Natural killer cell (primary cell): ENCODE results near the gene ABHD2. TPM values are rescaled to one million over a fixed set of nuclear protein-coding genes. Genes with fewer than 3 reads are reported as not detected.

Experiments used
- ATAC-seq, 3 donors: fragments of 150-1000 bp in 2 of 3; fragments of 200-7000 bp in 1 of 3; cut with Tn5 transposase; 1 replicate in 1 of 3; 2 replicates in 2 of 3; pipeline ENCODE4 v1.10.0; 2021; ENCODE audit warnings: mild to moderate bottlenecking in 2 of 3, moderate library complexity in 2 of 3
- DNase-seq, 2 donors: peaks; one replicate each; pipeline versions ENCODE4 v3.0.0 to v3.0.0-alpha.2; 2013 to 2021; ENCODE audit warnings: mixed read lengths in 1 of 2
- H3K27ac ChIP-seq: one replicate; pipeline ENCODE4 v1.5.1; 2013; ENCODE audit warnings: mild to moderate bottlenecking, low read length
- H3K27me3 ChIP-seq: one replicate; pipeline ENCODE4 v1.6.1; 2013; ENCODE audit warnings: low read length; ENCODE audit not compliant: control insufficient read depth, insufficient read depth
- H3K36me3 ChIP-seq: one replicate; pipeline ENCODE4 v1.6.1; 2013; ENCODE audit warnings: low read length; ENCODE audit not compliant: control insufficient read depth, insufficient read depth
- H3K4me1 ChIP-seq: one replicate; pipeline ENCODE4 v1.6.1; 2013; ENCODE audit warnings: low read length; ENCODE audit not compliant: control insufficient read depth, insufficient read depth
- H3K4me3 ChIP-seq: one replicate; pipeline ENCODE4 v1.5.1; 2013; ENCODE audit warnings: low read length
- H3K9me3 ChIP-seq: one replicate; pipeline ENCODE4 v1.6.1; 2013; ENCODE audit warnings: low read length; ENCODE audit not compliant: control insufficient read depth, insufficient read depth
- H3K27ac Mint-ChIP-seq, 2 donors: one replicate each; pipeline ENCODE4 v1.8.0; 2022; ENCODE audit warnings: mild to moderate bottlenecking in 2 of 2, mixed read lengths in 2 of 2, moderate library complexity in 1 of 2
- H3K27me3 Mint-ChIP-seq, 2 donors: one replicate each; pipeline ENCODE4 v1.8.0; 2022; ENCODE audit warnings: low read depth in 2 of 2, mixed read lengths in 2 of 2
- H3K36me3 Mint-ChIP-seq: one replicate; pipeline ENCODE4 v1.8.0; 2022; ENCODE audit warnings: mixed read lengths
- H3K4me1 Mint-ChIP-seq, 2 donors: one replicate each; pipeline ENCODE4 v1.8.0; 2022; ENCODE audit warnings: mixed read lengths in 2 of 2
- H3K4me3 Mint-ChIP-seq: one replicate; pipeline ENCODE4 v1.8.0; 2022; ENCODE audit warnings: mild to moderate bottlenecking, moderate library complexity, mixed read lengths
- H3K9me3 Mint-ChIP-seq, 2 donors: one replicate each; pipeline ENCODE4 v1.8.0; 2022; ENCODE audit warnings: mixed read lengths in 2 of 2
- CTCF ChIP-seq: fragments of 200-600 bp; IDR thresholded peaks from one replicate; pipeline ENCODE4 v1.8.0; 2022; ENCODE audit warnings: antibody characterized with exemption
- WGBS: methylation state at CpG from one replicate; pipeline ENCODE4 v1.1.7; 2013; ENCODE audit warnings: missing lambda C conversion rate; ENCODE audit not compliant: insufficient coverage; 5-methylcytosine and 5-hydroxymethylcytosine counted together
- intact Hi-C: fragments of 100-400 bp; cut with micrococcal nuclease; formaldehyde crosslinking; loops from one replicate; pipeline ENCODE4 v1.14.2; 2022
- total RNA-seq, 4 donors: library from RNA; stranded (reverse); fragments of 120-200 nt in 1 of 4; gene quantifications; one replicate each; pipeline versions ENCODE4 v1.2.3 to v1.2.4, GENCODE V29; 2013 to 2022

ABHD2 gene
- total RNA-seq, 3 donors from 2014 or later (not counting 1 experiment from before 2014, with no cell fraction given) = 187 to 236 (median 191) TPM

- Mint-ChIP-seq H3K4me3 (no peak overlapping the region), H3K27me3 (no peaks in the 10 kb centered on the region), H3K4me1 (peaks cover 7 to 10% of the 10 kb centered on the region in 2 donors), H3K9me3 (no peaks in the 10 kb centered on the region), H3K27ac (no peak overlapping the region), H3K36me3 (no peaks in the 10 kb centered on the region)
- Histone ChIP-seq H3K27me3 (no peaks in the 10 kb centered on the region), H3K27ac (no peak overlapping the region), H3K4me1 (peaks cover 8% of the 10 kb centered on the region), H3K36me3 (no peaks in the 10 kb centered on the region), H3K4me3 (no peak overlapping the region), H3K9me3 (no peaks in the 10 kb centered on the region)
- DNase-seq (no peak), ATAC-seq (no peak)
- no peak for TF ChIP-seq CTCF
- intact Hi-C loops = no loop called here
- 85% methylated on average over 5 of the region's 5 CpGs for WGBS
Measured at GRCh38 chr15:89058876-89059405, 29.3 kb upstream of the ABHD2 start.

- no peak for DNase-seq
- H3K36me3 Mint-ChIP-seq = peaks cover 23% of the 10 kb centered on the region
- intact Hi-C loops = no loop called here
- Histone ChIP-seq H3K27ac (no peak overlapping the region), H3K9me3 (peaks cover 25% of the 10 kb centered on the region), H3K36me3 (no peaks in the 10 kb centered on the region), H3K27me3 (no peaks in the 10 kb centered on the region), H3K4me1 (peaks cover 7% of the 10 kb centered on the region), H3K4me3 (no peak overlapping the region)
- no peak overlapping the region for H3K4me3 Mint-ChIP-seq
- no peak for ATAC-seq
- peaks cover 5 to 13% of the 10 kb centered on the region in 2 donors for H3K9me3 Mint-ChIP-seq
- H3K27me3 Mint-ChIP-seq = no peaks in the 10 kb centered on the region
- H3K4me1 Mint-ChIP-seq = peaks cover 12 to 14% of the 10 kb centered on the region in 2 donors
- WGBS = 100% methylated on average over 1 of the region's 1 CpG
- TF ChIP-seq CTCF = no peak
- no peak overlapping the region for H3K27ac Mint-ChIP-seq
Measured at GRCh38 chr15:89066280-89066679, 22.0 kb upstream of the ABHD2 start.

GRCh38 chr15:89067751-89068150 lies 20.5 kb upstream of the ABHD2 start:
- H3K27ac Mint-ChIP-seq = peak overlapping the region; percentile 35 to 41
- intact Hi-C loops = no loop called here
- Histone ChIP-seq H3K4me1 (peaks cover 7% of the 10 kb centered on the region), H3K9me3 (peaks cover 25% of the 10 kb centered on the region), H3K27ac (no peak overlapping the region), H3K36me3 (no peaks in the 10 kb centered on the region), H3K27me3 (no peaks in the 10 kb centered on the region), H3K4me3 (no peak overlapping the region)
- no peaks in the 10 kb centered on the region for H3K27me3 Mint-ChIP-seq
- H3K9me3 Mint-ChIP-seq = peaks cover 5 to 13% of the 10 kb centered on the region in 2 donors
- H3K36me3 Mint-ChIP-seq = peaks cover 23% of the 10 kb centered on the region
- WGBS = 10% methylated on average over 1 of the region's 1 CpG
- no peak for DNase-seq
- TF ChIP-seq CTCF = no peak
- H3K4me3 Mint-ChIP-seq = peak overlapping the region; percentile 9
- H3K4me1 Mint-ChIP-seq = peaks cover 12 to 14% of the 10 kb centered on the region in 2 donors
- peak in 2 of 3 donors; percentile 35 to 39 for ATAC-seq

DNA sequence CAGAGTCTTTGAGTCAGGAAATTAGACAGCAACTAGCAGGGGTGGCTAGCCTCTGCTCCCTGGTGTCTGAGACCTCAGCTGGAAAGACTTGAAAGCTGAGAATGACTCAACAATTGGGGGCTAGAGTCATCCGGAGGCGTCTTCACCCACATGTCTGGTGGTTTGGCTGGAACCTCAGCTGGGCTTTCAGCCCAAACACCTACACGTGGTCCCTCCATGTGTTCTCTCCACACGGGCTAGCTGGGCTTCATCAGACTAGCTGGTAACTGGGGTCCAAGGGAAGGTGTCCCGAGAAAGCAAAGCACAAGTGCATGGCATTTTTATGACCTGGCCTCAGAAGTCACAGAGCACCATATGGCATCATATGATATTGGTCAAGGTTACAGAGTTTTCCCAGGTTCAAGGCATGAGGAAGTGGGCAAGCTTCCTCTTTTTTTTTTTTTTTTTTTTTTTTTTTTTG lies 19.9 kb upstream of the ABHD2 start:
- intact Hi-C loops = no loop called here
- H3K4me1 Mint-ChIP-seq = peaks cover 12 to 14% of the 10 kb centered on the region in 2 donors
- 12% methylated on average over 5 of the region's 5 CpGs for WGBS

More for the DNA sequence above, 19.9 kb upstream of the ABHD2 start:
- no peak overlapping the region for H3K4me3 ChIP-seq
- H3K27ac Mint-ChIP-seq = peak overlapping the region; percentile 35 to 41
- peaks cover 25% of the 10 kb centered on the region for H3K9me3 ChIP-seq
- H3K36me3 Mint-ChIP-seq = peaks cover 23% of the 10 kb centered on the region
- H3K9me3 Mint-ChIP-seq = peaks cover 5 to 13% of the 10 kb centered on the region in 2 donors
- no peak for TF ChIP-seq CTCF
- no peaks in the 10 kb centered on the region for H3K27me3 Mint-ChIP-seq
- H3K4me1 ChIP-seq = peaks cover 7% of the 10 kb centered on the region
- peak overlapping the region; percentile 9 for H3K4me3 Mint-ChIP-seq
- H3K27ac ChIP-seq = peak overlapping the region; percentile 3
- H3K27me3 ChIP-seq = no peaks in the 10 kb centered on the region
- H3K36me3 ChIP-seq = no peaks in the 10 kb centered on the region
- ATAC-seq = peak; percentile 58 to 89 (median 85)
- DNase-seq = peak in 1 of 2 donors; percentile 22
